CD4-positive, alpha-beta T cell (primary cell): ENCODE data around the gene TRPM1. TPM values are rescaled to one million over a fixed set of nuclear protein-coding genes. Genes with fewer than 3 reads are reported as not detected.

Experiments used
- ATAC-seq: fragments of 200-7000 bp; cut with Tn5 transposase; one replicate; pipeline ENCODE4 v1.10.0; 2022; ENCODE audit warnings: mild to moderate bottlenecking; ENCODE audit not compliant: poor library complexity
- CTCF ChIA-PET: fragments of 350-600 bp; sonication (Branson Sonifier 250); formaldehyde crosslinking; loops from one replicate; lab custom pipeline; 2021; ENCODE audit warnings: antibody characterized with exemption, inconsistent platforms; lab: Charles Lee
- POLR2A ChIA-PET: fragments of 350-600 bp; sonication (Branson Sonifier 250); formaldehyde crosslinking; loops from one replicate; lab custom pipeline; 2021; ENCODE audit warnings: antibody characterized with exemption, inconsistent platforms; lab: Charles Lee
- DNase-seq, 14 experiments: peaks; one replicate each; pipeline ENCODE4 v3.0.0-alpha.2; 2013 to 2020; ENCODE audit warnings: mixed read lengths in 2 of 14
- H3K27ac ChIP-seq, 2 donors: one replicate each; pipeline versions ENCODE4 v1.5.1 to v1.7.0; 2013; ENCODE audit warnings: low read length in 2 of 2, low read depth in 1 of 2, mild to moderate bottlenecking in 1 of 2
- H3K27me3 ChIP-seq, 2 experiments: 1 replicate in 1 of 2; 2 replicates in 1 of 2; pipeline versions ENCODE4 v1.6.1 to v1.7.0; 2013; ENCODE audit warnings: low read length in 2 of 2, control low read depth in 1 of 2, mild to moderate bottlenecking in 1 of 2, moderate library complexity in 1 of 2; ENCODE audit not compliant: insufficient read depth in 2 of 2, control insufficient read depth in 1 of 2
- H3K36me3 ChIP-seq: one replicate; pipeline ENCODE4 v1.6.1; 2013; ENCODE audit warnings: low read length, control low read depth; ENCODE audit not compliant: insufficient read depth
- H3K4me1 ChIP-seq: one replicate; pipeline ENCODE4 v1.6.1; 2013; ENCODE audit warnings: low read length, control low read depth; ENCODE audit not compliant: insufficient read depth
- H3K4me3 ChIP-seq: one replicate; pipeline ENCODE4 v1.5.1; 2013; ENCODE audit warnings: mild to moderate bottlenecking, low read length, moderate library complexity
- H3K9me3 ChIP-seq, 2 experiments: 1 replicate in 1 of 2; 2 replicates in 1 of 2; pipeline versions ENCODE4 v1.6.1 to v1.7.0; 2013; ENCODE audit warnings: low read length in 2 of 2, mild to moderate bottlenecking in 2 of 2, control low read depth in 1 of 2, moderate library complexity in 1 of 2; ENCODE audit not compliant: control insufficient read depth in 1 of 2, insufficient read depth in 1 of 2
- H3K27ac Mint-ChIP-seq: one replicate; pipeline ENCODE4 v1.8.0; 2020; ENCODE audit warnings: mixed read lengths
- H3K27me3 Mint-ChIP-seq: one replicate; pipeline ENCODE4 v1.8.0; 2021; ENCODE audit warnings: mixed read lengths
- H3K36me3 Mint-ChIP-seq: one replicate; pipeline ENCODE4 v1.8.0; 2021; ENCODE audit warnings: low read depth, mixed read lengths
- H3K4me1 Mint-ChIP-seq: one replicate; pipeline ENCODE4 v1.8.0; 2021; ENCODE audit warnings: low read depth, mixed read lengths
- H3K4me3 Mint-ChIP-seq: one replicate; pipeline ENCODE4 v1.8.0; 2020; ENCODE audit warnings: mild to moderate bottlenecking, mixed read lengths
- H3K9me3 Mint-ChIP-seq: one replicate; pipeline ENCODE4 v1.8.0; 2020; ENCODE audit warnings: mixed read lengths
- intact Hi-C, 2 experiments: fragments of 100-400 bp; cut with DNase I in 1 of 2; cut with micrococcal nuclease in 1 of 2; formaldehyde crosslinking; loops; one replicate each; pipeline versions ENCODE4 v1.15.1 to v1.9.0; 2023 to 2025; cut with DNase I, micrococcal nuclease
- total RNA-seq, 174 experiments: library from RNA in 2 of 174; stranded (reverse) in 2 of 174; gene quantifications; one replicate each; pipeline ENCODE4 v1.2.3 and lab custom pipeline; 2021 to 2026
- TF ChIP-seq, protein P1 (sequence below): fragments of 200-600 bp; IDR thresholded peaks from one replicate; pipeline ENCODE4 v1.8.0; 2022; ENCODE audit warnings: antibody characterized with exemption, mild to moderate bottlenecking

Gene TRPM1
- total RNA-seq, 2 experiments from 2014 or later: not detected

DNA sequence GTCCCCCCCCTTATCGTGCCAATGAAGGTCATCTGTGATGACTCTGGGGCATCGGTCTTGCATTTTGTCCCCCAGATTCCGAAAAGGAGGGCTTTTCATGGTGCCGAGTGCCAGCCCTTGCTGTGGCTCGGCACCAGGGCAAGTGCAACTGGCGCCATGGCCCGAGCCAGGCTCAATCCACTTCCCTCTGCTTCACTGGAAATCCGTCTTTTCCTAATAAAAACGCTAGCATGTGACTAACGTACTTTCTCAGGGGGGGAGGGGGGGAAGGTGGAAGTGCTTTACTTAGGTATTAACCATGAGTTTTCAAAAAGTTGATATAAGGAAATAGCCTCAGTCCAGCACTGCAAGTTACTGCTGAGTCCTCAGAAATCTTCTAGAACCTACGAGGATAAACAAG lies 20.5 kb downstream of the TRPM1 start:
- Histone ChIP-seq H3K27ac (no peak overlapping the region), H3K4me1 (peaks cover 4% of the 10 kb centered on the region), H3K36me3 (no peaks in the 10 kb centered on the region), H3K27me3 (peaks cover 11 to 15% of the 10 kb centered on the region in 2 experiments), H3K4me3 (peak overlapping the region; percentile 31), H3K9me3 (peaks cover 0 to 5% of the 10 kb centered on the region in 2 experiments)
- Mint-ChIP-seq H3K9me3 (no peaks in the 10 kb centered on the region), H3K27ac (no peak overlapping the region), H3K27me3 (peaks cover 59% of the 10 kb centered on the region), H3K4me1 (no peaks in the 10 kb centered on the region), H3K36me3 (no peaks in the 10 kb centered on the region), H3K4me3 (no peak overlapping the region)
- POLR2A ChIA-PET: no interaction called here
- intact Hi-C loops: no loop called here
- CTCF ChIA-PET: no interaction called here
- ATAC-seq (no peak), DNase-seq (no peak)
- TF ChIP-seq, protein P1, sequence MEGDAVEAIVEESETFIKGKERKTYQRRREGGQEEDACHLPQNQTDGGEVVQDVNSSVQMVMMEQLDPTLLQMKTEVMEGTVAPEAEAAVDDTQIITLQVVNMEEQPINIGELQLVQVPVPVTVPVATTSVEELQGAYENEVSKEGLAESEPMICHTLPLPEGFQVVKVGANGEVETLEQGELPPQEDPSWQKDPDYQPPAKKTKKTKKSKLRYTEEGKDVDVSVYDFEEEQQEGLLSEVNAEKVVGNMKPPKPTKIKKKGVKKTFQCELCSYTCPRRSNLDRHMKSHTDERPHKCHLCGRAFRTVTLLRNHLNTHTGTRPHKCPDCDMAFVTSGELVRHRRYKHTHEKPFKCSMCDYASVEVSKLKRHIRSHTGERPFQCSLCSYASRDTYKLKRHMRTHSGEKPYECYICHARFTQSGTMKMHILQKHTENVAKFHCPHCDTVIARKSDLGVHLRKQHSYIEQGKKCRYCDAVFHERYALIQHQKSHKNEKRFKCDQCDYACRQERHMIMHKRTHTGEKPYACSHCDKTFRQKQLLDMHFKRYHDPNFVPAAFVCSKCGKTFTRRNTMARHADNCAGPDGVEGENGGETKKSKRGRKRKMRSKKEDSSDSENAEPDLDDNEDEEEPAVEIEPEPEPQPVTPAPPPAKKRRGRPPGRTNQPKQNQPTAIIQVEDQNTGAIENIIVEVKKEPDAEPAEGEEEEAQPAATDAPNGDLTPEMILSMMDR: no peak

DNA sequence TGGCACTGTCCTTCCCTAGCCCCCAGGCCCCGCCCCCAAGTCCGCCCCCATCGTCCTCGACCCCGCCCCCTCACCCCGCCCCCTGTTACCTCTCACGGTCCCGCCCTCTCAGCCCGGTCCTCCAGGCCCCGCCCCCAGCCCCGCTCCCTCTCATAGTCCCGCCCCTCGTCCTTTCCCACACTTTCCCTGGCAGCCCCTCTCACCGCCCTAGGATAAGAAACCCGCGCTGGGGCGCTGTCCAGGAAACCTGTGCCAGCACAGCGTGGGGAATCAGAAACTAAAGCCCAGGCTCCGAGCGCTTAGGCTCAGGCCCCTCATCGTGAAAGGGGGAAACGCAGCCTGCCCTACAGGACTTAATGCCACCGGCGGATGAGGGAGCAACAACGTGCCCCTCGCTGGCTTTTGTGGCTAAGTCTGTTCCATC lies 20.9 kb downstream of the TRPM1 start:
- Histone ChIP-seq H3K9me3 (peaks cover 0 to 5% of the 10 kb centered on the region in 2 experiments), H3K4me3 (peak overlapping the region; percentile 31), H3K27ac (no peak overlapping the region), H3K4me1 (peaks cover 4% of the 10 kb centered on the region), H3K27me3 (peaks cover 15% of the 10 kb centered on the region in 2 experiments), H3K36me3 (no peaks in the 10 kb centered on the region)
- peaks cover 63% of the 10 kb centered on the region for H3K27me3 Mint-ChIP-seq
- no peaks in the 10 kb centered on the region for H3K36me3 Mint-ChIP-seq
- H3K9me3 Mint-ChIP-seq: no peaks in the 10 kb centered on the region
- POLR2A ChIA-PET: no interaction called here
- CTCF ChIA-PET: no interaction called here
- TF ChIP-seq, protein P1: no peak
- H3K4me3 Mint-ChIP-seq: peak overlapping the region; percentile 74
- DNase-seq (peak in 7 of 14 experiments; percentile 6 to 45 (median 21)), ATAC-seq (peak; percentile 32)
- H3K4me1 Mint-ChIP-seq: no peaks in the 10 kb centered on the region
- intact Hi-C loops: no loop called here
- no peak overlapping the region for H3K27ac Mint-ChIP-seq

DNA sequence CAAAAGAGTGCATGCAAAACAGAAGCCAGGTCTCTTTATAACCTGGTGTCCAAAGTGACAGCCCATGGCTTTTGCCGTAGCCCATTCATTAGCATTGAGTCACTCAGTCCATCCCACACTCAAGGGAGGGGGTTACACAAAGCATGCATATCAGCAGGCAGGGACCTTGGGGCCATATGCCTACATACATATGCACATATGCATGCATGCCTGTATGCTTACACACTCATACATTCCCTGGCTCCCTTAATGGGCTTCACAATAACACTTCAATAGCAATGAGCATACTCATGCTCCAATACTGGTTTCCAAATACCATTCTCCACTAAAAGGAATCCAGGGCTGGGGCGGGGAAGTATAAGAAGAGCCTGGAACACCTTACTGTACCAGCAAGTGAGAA lies 22.0 kb downstream of the TRPM1 start:
- Histone ChIP-seq H3K4me1 (peaks cover 4% of the 10 kb centered on the region), H3K36me3 (no peaks in the 10 kb centered on the region), H3K27me3 (peaks cover 15% of the 10 kb centered on the region in 2 experiments), H3K9me3 (peaks cover 0 to 5% of the 10 kb centered on the region in 2 experiments), H3K4me3 (no peak overlapping the region), H3K27ac (no peak overlapping the region)
- no peaks in the 10 kb centered on the region for H3K4me1 Mint-ChIP-seq
- no peak for DNase-seq
- TF ChIP-seq, protein P1: no peak
- no peaks in the 10 kb centered on the region for H3K9me3 Mint-ChIP-seq
- intact Hi-C loops: no loop called here
- peaks cover 63% of the 10 kb centered on the region for H3K27me3 Mint-ChIP-seq
- no peaks in the 10 kb centered on the region for H3K36me3 Mint-ChIP-seq
- ATAC-seq: no peak
- POLR2A ChIA-PET: no interaction called here
- H3K4me3 Mint-ChIP-seq: no peak overlapping the region
- CTCF ChIA-PET: no interaction called here
- no peak overlapping the region for H3K27ac Mint-ChIP-seq
